ENCODE data around the gene SH2B3. TPM values are rescaled to one million over a fixed set of nuclear protein-coding genes. Genes with fewer than 3 reads are reported as not detected.

Gene SH2B3
- total RNA-seq, 1 donor from 2014 or later, result 2.8 TPM

GRCh38 chr12:111404362-111405148 is 1.2 kb upstream of the SH2B3 start:
- Mint-ChIP-seq H3K27ac (no peak overlapping the region), H3K4me1 (peaks cover 32% of the 10 kb centered on the region), H3K27me3 (ENCODE audit: insufficient read depth, low read depth) (peaks cover 18% of the 10 kb centered on the region), H3K36me3 (no peaks in the 10 kb centered on the region), H3K9me3 (peaks cover 2% of the 10 kb centered on the region), H3K4me3 (peak overlapping the region; percentile 85)
- Histone ChIP-seq H3K4me3 (peak overlapping the region; percentile 79), H3K79me2 (ENCODE audit: low read depth) (peaks cover 11% of the 10 kb centered on the region), H3K4me1 (peaks cover 14% of the 10 kb centered on the region), H4K20me1 (ENCODE audit: low read depth) (peaks cover 4% of the 10 kb centered on the region), H3K36me3 (no peaks in the 10 kb centered on the region), H3K9ac (no peak overlapping the region), H3F3A (ENCODE audit: low read depth) (peaks cover 45% of the 10 kb centered on the region), H3K4me2 (peak overlapping the region; percentile 75), H2AFZ (replicated peaks) (no peak overlapping the region), H3K27ac (no peak overlapping the region), H3K9me3 (ENCODE audit: low read depth) (no peaks in the 10 kb centered on the region), H3K27me3 (peaks cover 37% of the 10 kb centered on the region)
- peak; percentile 57 for DNase-seq (ENCODE audit: low spot score)
- TF ChIP-seq EZH2 (IDR thresholded peaks at IDR 0.05) (no peak), CTCF (IDR thresholded peaks at IDR 0.05) (no peak)

- peak overlapping the region; percentile 75 for H3K4me2 ChIP-seq
- no peak overlapping the region for H3K9ac ChIP-seq
- Mint-ChIP-seq H3K4me3 (peak overlapping the region; percentile 85), H3K9me3 (peaks cover 2% of the 10 kb centered on the region), H3K27me3 (ENCODE audit: insufficient read depth, low read depth) (peaks cover 18% of the 10 kb centered on the region), H3K27ac (no peak overlapping the region), H3K36me3 (no peaks in the 10 kb centered on the region), H3K4me1 (peaks cover 35% of the 10 kb centered on the region)
- H3K79me2 ChIP-seq (ENCODE audit: low read depth), result peaks cover 11% of the 10 kb centered on the region
- no peaks in the 10 kb centered on the region for H3K9me3 ChIP-seq (ENCODE audit: low read depth)
- peaks cover 37% of the 10 kb centered on the region for H3K27me3 ChIP-seq
- H3K4me3 ChIP-seq, result peak overlapping the region; percentile 79
- no peak overlapping the region for H3K27ac ChIP-seq
- H3K4me1 ChIP-seq, result peaks cover 18% of the 10 kb centered on the region
- H2AFZ ChIP-seq (replicated peaks), result no peak overlapping the region
- H4K20me1 ChIP-seq (ENCODE audit: low read depth), result peaks cover 8% of the 10 kb centered on the region
- DNase-seq (ENCODE audit: low spot score), result peak; percentile 98
- H3K36me3 ChIP-seq, result no peaks in the 10 kb centered on the region
- H3F3A ChIP-seq (ENCODE audit: low read depth), result peaks cover 45% of the 10 kb centered on the region
- TF ChIP-seq EZH2 (IDR thresholded peaks at IDR 0.05), result no peak
- peak; percentile 74 for TF ChIP-seq CTCF (IDR thresholded peaks at IDR 0.05)
These were observed 419 bp upstream of the SH2B3 start for GRCh38 chr12:111405149-111405858.

- Mint-ChIP-seq H3K4me1 (peaks cover 40% of the 10 kb centered on the region), H3K27ac (no peak overlapping the region), H3K4me3 (peak overlapping the region; percentile 81), H3K36me3 (no peaks in the 10 kb centered on the region), H3K9me3 (peaks cover 2% of the 10 kb centered on the region), H3K27me3 (ENCODE audit: insufficient read depth, low read depth) (peaks cover 11% of the 10 kb centered on the region)
- TF ChIP-seq CTCF (IDR thresholded peaks at IDR 0.05), result no peak
- DNase-seq (ENCODE audit: low spot score), result peak; percentile 37
- H3K36me3 ChIP-seq, result no peaks in the 10 kb centered on the region
- H3K9ac ChIP-seq, result no peak overlapping the region
- peaks cover 15% of the 10 kb centered on the region for H4K20me1 ChIP-seq (ENCODE audit: low read depth)
- peaks cover 11% of the 10 kb centered on the region for H3K79me2 ChIP-seq (ENCODE audit: low read depth)
- H3K4me2 ChIP-seq, result peak overlapping the region; percentile 89
- peak overlapping the region; percentile 70 for H2AFZ ChIP-seq (replicated peaks)
- H3K9me3 ChIP-seq (ENCODE audit: low read depth), result no peaks in the 10 kb centered on the region
- H3K4me1 ChIP-seq, result peaks cover 25% of the 10 kb centered on the region
- H3K27me3 ChIP-seq, result peaks cover 37% of the 10 kb centered on the region
- H3F3A ChIP-seq (ENCODE audit: low read depth), result peaks cover 50% of the 10 kb centered on the region
- H3K4me3 ChIP-seq, result peak overlapping the region; percentile 79
- no peak overlapping the region for H3K27ac ChIP-seq
These were observed 1.0 kb downstream of the SH2B3 start for GRCh38 chr12:111406474-111407376.
